Skeletal muscle tissue (tissue), 4 donors: ENCODE results near the gene CLC. TPM values are rescaled to one million over a fixed set of nuclear protein-coding genes. Genes with fewer than 3 reads are reported as not detected.
"Not testable (repeated sequence)": the region's sequence is repeated elsewhere in the genome, so short reads cannot be mapped to it uniquely, and the experiment has no call there.

Experiments
- H3K27ac ChIP-seq: one replicate; pipeline ENCODE4 v1.7.0; 2013; ENCODE audit warnings: mild to moderate bottlenecking, low read depth, low read length, inconsistent platforms
- H3K27me3 ChIP-seq, 3 donors: one replicate each; pipeline ENCODE4 v1.7.0; 2013; ENCODE audit warnings: low read length in 3 of 3; ENCODE audit not compliant: control insufficient read depth in 3 of 3, insufficient read depth in 3 of 3
- H3K36me3 ChIP-seq, 3 donors: one replicate each; pipeline ENCODE4 v1.7.0; 2013; ENCODE audit warnings: low read length in 3 of 3; ENCODE audit not compliant: control insufficient read depth in 3 of 3, insufficient read depth in 3 of 3
- H3K4me1 ChIP-seq, 3 donors: one replicate each; pipeline ENCODE4 v1.7.0; 2013; ENCODE audit warnings: low read length in 3 of 3, mild to moderate bottlenecking in 3 of 3; ENCODE audit not compliant: control insufficient read depth in 3 of 3, insufficient read depth in 3 of 3
- H3K4me3 ChIP-seq, 3 donors: one replicate each; pipeline ENCODE4 v1.7.0; 2013; ENCODE audit warnings: low read length in 3 of 3
- H3K9ac ChIP-seq, 3 donors: one replicate each; pipeline ENCODE4 v1.7.0; 2013; ENCODE audit warnings: low read length in 3 of 3, mild to moderate bottlenecking in 3 of 3, moderate library complexity in 2 of 3, low read depth in 1 of 3
- H3K9me3 ChIP-seq, 3 donors: one replicate each; pipeline ENCODE4 v1.7.0; 2013; ENCODE audit warnings: low read length in 3 of 3; ENCODE audit not compliant: control insufficient read depth in 3 of 3
- total RNA-seq: library from RNA; depleted of rRNA; stranded (reverse); fragments of >200 nt; gene quantifications from one replicate; pipeline ENCODE4 v1.2.3, GENCODE V29; 2014
- donor health status: Osteomylitis.

The CLC gene
- total RNA-seq, 1 donor from 2014 or later, result 5.7 TPM

DNA sequence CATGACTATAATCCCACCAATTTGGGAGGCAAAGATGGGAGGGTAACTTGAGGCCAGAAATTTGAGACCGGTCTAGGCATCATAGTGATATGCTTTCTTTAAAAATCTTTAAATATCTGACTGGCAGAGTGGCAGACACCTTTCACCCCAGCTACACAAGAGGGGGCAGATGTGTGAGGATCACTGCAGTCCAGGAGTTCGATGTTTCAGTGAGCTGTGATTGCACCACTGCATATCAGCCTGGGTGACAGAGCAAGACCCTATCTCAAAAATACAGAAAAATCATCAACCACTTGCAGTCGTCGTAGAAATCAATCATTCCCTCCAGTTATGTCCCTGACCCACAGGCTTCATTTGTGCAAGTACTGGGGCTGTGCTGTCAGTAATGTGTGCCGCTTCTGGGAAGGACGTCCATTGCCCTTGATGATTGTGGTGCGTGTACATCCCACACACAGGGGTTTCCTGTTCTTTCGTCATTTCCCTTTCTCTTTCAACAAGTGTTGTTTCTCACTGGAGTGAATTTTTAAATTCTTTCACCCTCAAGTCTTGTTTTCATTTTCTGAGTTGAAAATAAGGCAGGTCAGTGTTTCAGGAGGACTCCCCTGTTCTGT is 32.1 kb downstream of the CLC start:
- no peak overlapping the region for H3K4me3 ChIP-seq
- no peaks in the 10 kb centered on the region for H3K4me1 ChIP-seq
- H3K36me3 ChIP-seq, result no peaks in the 10 kb centered on the region
- H3K9ac ChIP-seq, result no peak overlapping the region
- H3K27me3 ChIP-seq, result peaks cover 0 to 10% (median 0%) of the 10 kb centered on the region in 3 donors
- no peaks in the 10 kb centered on the region for H3K9me3 ChIP-seq
- H3K27ac ChIP-seq, result no peak overlapping the region

DNA sequence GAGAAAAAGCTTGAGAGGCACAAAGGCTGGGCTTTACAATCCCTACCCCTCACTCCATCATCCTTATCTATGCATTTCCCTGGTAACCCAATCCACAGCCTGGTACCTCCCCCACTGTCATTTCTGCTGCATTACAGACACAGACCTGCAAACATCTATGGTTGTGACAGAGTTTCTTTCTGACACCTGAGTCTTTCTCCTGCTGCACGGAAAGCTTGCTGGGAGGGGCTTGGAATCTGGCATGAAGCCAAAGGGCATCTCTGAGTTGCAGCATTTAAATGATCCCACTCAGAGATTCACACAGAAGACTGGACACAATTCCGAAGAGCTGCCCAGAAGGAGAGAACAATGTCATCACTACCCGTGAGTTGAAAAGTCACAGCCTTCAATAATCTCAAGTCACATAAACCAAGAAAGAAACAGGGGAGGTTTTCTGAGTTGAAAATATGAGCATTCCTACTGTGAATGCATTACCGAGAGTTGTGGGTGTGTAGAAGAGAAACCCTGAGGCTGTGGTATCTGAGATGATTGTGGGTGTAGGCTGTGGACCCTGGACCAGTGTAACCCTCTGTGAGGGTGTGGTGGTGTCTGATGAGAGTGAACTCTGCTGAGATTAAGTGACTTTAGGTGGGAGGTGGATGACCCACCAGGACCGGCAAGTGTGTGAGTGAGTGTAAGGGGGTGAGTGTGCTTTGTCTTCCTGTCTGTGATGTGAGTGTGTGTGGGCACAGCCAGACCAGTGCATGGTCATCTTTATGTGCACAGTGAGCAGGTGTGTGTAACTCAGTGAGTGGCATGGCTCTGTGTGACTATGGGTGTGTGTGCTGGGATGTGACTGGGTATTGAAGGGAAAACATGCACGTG is 33.4 kb downstream of the CLC start, which contains the start of gene LGALS14:
Gene LGALS14, plus strand, starts transcription at position 301 of the 864 bp plus-strand sequence. Its CDS starts 48 bp downstream, at position 349.
- no peak within 1 kb of the TSS for H3K27ac ChIP-seq
- no peaks in the 10 kb centered on the region for H3K36me3 ChIP-seq
- H3K4me1 ChIP-seq, result no peaks in the 10 kb centered on the region
- H3K9ac ChIP-seq, result no peak within 1 kb of the TSS
- peaks cover 0 to 8% (median 0%) of the 10 kb centered on the region in 3 donors for H3K27me3 ChIP-seq
- no peaks in the 10 kb centered on the region for H3K9me3 ChIP-seq
- H3K4me3 ChIP-seq, result no peak within 1 kb of the TSS

DNA sequence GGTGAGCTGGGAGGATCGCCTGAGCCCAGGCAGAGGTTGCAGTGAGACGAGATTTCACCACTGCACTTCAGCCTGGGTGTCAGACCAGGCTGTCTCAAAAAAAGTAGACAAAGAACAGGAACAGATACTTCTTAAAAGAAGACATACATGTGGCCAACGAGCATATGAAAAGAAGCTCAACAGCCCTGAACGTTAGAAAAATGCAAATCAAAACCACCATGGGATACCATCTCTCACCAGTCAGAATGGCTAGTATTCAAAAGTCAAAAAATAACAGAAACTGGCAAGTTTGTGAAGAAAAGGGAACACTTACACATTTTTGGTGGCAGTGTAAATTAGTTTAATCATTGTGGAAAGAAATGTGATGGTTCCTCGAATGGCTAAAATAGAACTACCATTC is 36.5 kb downstream of the CLC start:
- H3K9me3 ChIP-seq, result no peaks in the 10 kb centered on the region
- H3K9ac ChIP-seq, result no peak overlapping the region
- peaks cover 0 to 5% (median 0%) of the 10 kb centered on the region in 3 donors for H3K27me3 ChIP-seq
- H3K27ac ChIP-seq, result no peak overlapping the region
- no peaks in the 10 kb centered on the region for H3K4me1 ChIP-seq
- H3K36me3 ChIP-seq, result no peaks in the 10 kb centered on the region
- H3K4me3 ChIP-seq, result no peak overlapping the region

- Histone ChIP-seq H3K4me1 (no peaks in the 10 kb centered on the region), H3K9me3 (no peaks in the 10 kb centered on the region), H3K4me3 (no peak overlapping the region), H3K27ac (no peak overlapping the region), H3K9ac (no peak overlapping the region), H3K27me3 (peaks cover 0 to 2% (median 0%) of the 10 kb centered on the region in 3 donors), H3K36me3 (no peaks in the 10 kb centered on the region)
These were observed 39.3 kb downstream of the CLC start for GRCh38 chr19:39698535-39698934.

GRCh38 chr19:39696387-39696786 is 41.4 kb downstream of the CLC start:
- Histone ChIP-seq H3K4me1 (no peaks in the 10 kb centered on the region), H3K27me3 (peaks cover 0 to 2% (median 0%) of the 10 kb centered on the region in 3 donors), H3K4me3 (no peak overlapping the region), H3K27ac (no peak overlapping the region), H3K9me3 (no peaks in the 10 kb centered on the region), H3K36me3 (no peaks in the 10 kb centered on the region), H3K9ac (no peak overlapping the region)

GRCh38 chr19:39695759-39696158 is 42.1 kb downstream of the CLC start:
- H3K36me3 ChIP-seq, result no peaks in the 10 kb centered on the region
- H3K4me1 ChIP-seq, result no peaks in the 10 kb centered on the region
- no peak overlapping the region for H3K27ac ChIP-seq
- no peak overlapping the region for H3K9ac ChIP-seq
- peaks cover 0 to 2% (median 0%) of the 10 kb centered on the region in 3 donors for H3K27me3 ChIP-seq
- no peaks in the 10 kb centered on the region for H3K9me3 ChIP-seq
- no peak overlapping the region for H3K4me3 ChIP-seq

DNA sequence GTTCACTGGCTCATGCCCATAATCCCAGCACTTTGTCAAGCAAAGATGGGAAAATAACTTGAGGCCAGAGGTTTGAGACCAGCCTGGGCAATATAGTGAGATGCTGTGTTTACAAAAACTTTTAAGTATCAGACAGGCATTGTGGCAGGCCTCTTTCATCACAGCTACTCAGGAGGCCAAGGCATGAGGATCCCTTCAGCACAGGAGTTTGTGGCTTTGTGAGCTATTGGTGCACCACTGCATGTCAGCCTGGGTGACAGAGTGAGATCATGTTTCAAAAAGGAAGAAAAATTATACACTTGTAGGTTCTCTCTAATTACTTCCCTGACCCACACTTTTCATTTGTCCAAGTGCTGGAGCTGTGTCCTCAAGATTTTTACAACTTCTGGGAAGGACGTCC is 45.0 kb downstream of the CLC start:
- H3K9ac ChIP-seq, result no peak overlapping the region
- H3K27me3 ChIP-seq, result peaks cover 0 to 2% (median 0%) of the 10 kb centered on the region in 3 donors
- H3K27ac ChIP-seq, result no peak overlapping the region
- H3K36me3 ChIP-seq, result no peaks in the 10 kb centered on the region
- H3K4me1 ChIP-seq, result no peaks in the 10 kb centered on the region
- H3K4me3 ChIP-seq, result no peak overlapping the region
- no peaks in the 10 kb centered on the region for H3K9me3 ChIP-seq

DNA sequence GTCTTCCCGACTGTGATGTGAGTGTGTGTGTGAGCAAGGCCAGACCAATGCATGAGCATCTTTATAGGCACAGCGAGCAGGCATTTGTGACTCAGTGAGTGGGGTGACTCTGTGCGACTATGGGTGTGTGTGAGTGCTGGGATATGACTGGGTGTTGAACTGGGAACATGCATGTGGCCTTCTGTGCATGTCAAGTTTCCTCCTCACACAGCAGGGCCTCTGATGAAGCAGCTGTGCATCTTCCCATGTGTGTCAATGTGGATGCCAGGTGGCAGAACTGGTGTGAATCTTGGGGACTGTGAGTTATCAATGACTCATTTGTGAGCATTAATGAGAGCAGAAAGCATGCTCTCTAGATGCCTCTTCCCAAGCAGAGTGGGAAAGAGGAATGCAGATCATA is 45.7 kb downstream of the CLC start:
- H3K9ac ChIP-seq, result no peak overlapping the region
- H3K27ac ChIP-seq, result no peak overlapping the region
- H3K36me3 ChIP-seq, result no peaks in the 10 kb centered on the region
- H3K9me3 ChIP-seq, result no peaks in the 10 kb centered on the region
- H3K27me3 ChIP-seq, result peaks cover 0 to 2% (median 0%) of the 10 kb centered on the region in 3 donors
- H3K4me3 ChIP-seq, result no peak overlapping the region
- no peaks in the 10 kb centered on the region for H3K4me1 ChIP-seq

- not testable (repeated sequence) for H3K4me3 ChIP-seq, H3K9ac ChIP-seq, H3K27me3 ChIP-seq, H3K4me1 ChIP-seq, H3K9me3 ChIP-seq, H3K27ac ChIP-seq, H3K36me3 ChIP-seq
These were observed 49.2 kb downstream of the CLC start for GRCh38 chr19:39688637-39689036.

DNA sequence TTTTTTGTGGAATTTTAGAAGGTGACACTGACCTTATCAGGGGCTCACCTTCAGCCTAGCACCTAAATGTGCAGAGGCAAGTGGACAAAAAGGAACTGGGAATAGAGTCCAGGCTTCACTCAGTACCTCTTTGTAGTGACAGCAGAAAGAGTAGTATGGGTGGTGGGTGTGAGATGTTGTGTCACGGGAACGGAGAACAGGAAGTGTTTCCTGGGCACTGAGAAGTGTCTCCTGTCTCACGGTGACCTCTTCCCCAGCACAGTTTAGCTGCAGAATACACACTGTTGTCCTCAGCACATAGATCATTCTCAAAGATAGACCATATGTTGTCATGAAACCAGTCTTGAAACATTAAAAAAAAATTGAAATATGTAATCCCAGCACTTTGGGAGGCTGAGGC is 51.1 kb downstream of the CLC start:
- peaks cover 0 to 4% (median 0%) of the 10 kb centered on the region in 3 donors for H3K36me3 ChIP-seq
- no peak overlapping the region for H3K27ac ChIP-seq
- no peak overlapping the region for H3K9ac ChIP-seq
- H3K9me3 ChIP-seq, result no peaks in the 10 kb centered on the region
- no peaks in the 10 kb centered on the region for H3K4me1 ChIP-seq
- no peaks in the 10 kb centered on the region for H3K27me3 ChIP-seq
- H3K4me3 ChIP-seq, result no peak overlapping the region
